A673 (cell line): ENCODE results near the gene BIRC6. TPM values are rescaled to one million over a fixed set of nuclear protein-coding genes. Genes with fewer than 3 reads are reported as not detected.

Source experiments
- BruUV-seq: library from RNA; stranded (reverse); fragments of 400-500 nt; replicated peaks from 2 replicates; lab custom pipeline; 2021; lab: Mats Ljungman, UMichigan
- CTCF ChIA-PET: fragments of 300-600 bp; sonication (Branson Sonifier 250); formaldehyde crosslinking; loops from one replicate; lab custom pipeline; 2022; ENCODE audit warnings: antibody characterized with exemption; lab: Charles Lee
- POLR2A ChIA-PET: fragments of 300-600 bp; sonication (Branson Sonifier 250); formaldehyde crosslinking; loops from one replicate; lab custom pipeline; 2022; ENCODE audit warnings: antibody characterized with exemption; ENCODE audit not compliant: low non-redundant PET; lab: Charles Lee
- DNase-seq: peaks from one replicate; pipeline ENCODE4 v3.0.0-alpha.2; 2015; ENCODE audit warnings: low spot score
- H3K27ac ChIP-seq: fragments of 200-600 bp; sonication (generic); 2 replicates; pipeline ENCODE4 v1.5.1; 2016; ENCODE audit warnings: mixed run types, low read depth, mild to moderate bottlenecking, mixed read lengths, antibody characterized with exemption, low read length; ENCODE audit not compliant: poor library complexity, severe bottlenecking
- H3K27me3 ChIP-seq: fragments of 200-600 bp; sonication (generic); replicated peaks from 2 replicates; pipeline ENCODE4 v1.6.1; 2017; ENCODE audit warnings: mixed run types, low read depth, mild to moderate bottlenecking, mixed read lengths, antibody characterized with exemption, low read length; ENCODE audit not compliant: insufficient read depth, poor library complexity
- H3K36me3 ChIP-seq: fragments of 200-600 bp; sonication (generic); 2 replicates; pipeline ENCODE4 v1.6.1; 2016; ENCODE audit warnings: mixed run types, mild to moderate bottlenecking, mixed read lengths, antibody characterized with exemption, low read length; ENCODE audit not compliant: insufficient read depth, poor library complexity, severe bottlenecking
- H3K4me1 ChIP-seq: fragments of 200-600 bp; sonication (generic); 2 replicates; pipeline ENCODE4 v1.6.1; 2017; ENCODE audit warnings: mixed run types, mild to moderate bottlenecking, mixed read lengths, antibody characterized with exemption, low read length; ENCODE audit not compliant: insufficient read depth, poor library complexity, severe bottlenecking
- H3K4me3 ChIP-seq: fragments of 200-600 bp; sonication (generic); 2 replicates; pipeline ENCODE4 v1.5.1; 2016; ENCODE audit warnings: low read depth, mixed run types, mild to moderate bottlenecking, mixed read lengths, low read length; ENCODE audit not compliant: poor library complexity, severe bottlenecking
- H3K9me3 ChIP-seq: fragments of 200-600 bp; sonication (generic); 2 replicates; pipeline ENCODE4 v1.6.1; 2016; ENCODE audit warnings: mixed run types, low read depth, mild to moderate bottlenecking, mixed read lengths, antibody characterized with exemption, low read length; ENCODE audit not compliant: poor library complexity, severe bottlenecking
- EZH2 ChIP-seq: fragments of 200-600 bp; sonication (generic); IDR thresholded peaks from 2 replicates; pipeline ENCODE4 v1.6.1; 2017; ENCODE audit warnings: borderline replicate concordance, low read depth, mild to moderate bottlenecking, mixed read lengths, antibody characterized with exemption, low read length; ENCODE audit not compliant: poor library complexity, severe bottlenecking
- intact Hi-C: fragments of 100-400 bp; cut with micrococcal nuclease; formaldehyde crosslinking; loops from one replicate; pipeline ENCODE4 v1.10.0; 2022; ENCODE audit not compliant: unreplicated experiment
- total RNA-seq: library from RNA; stranded (reverse); gene quantifications from 2 replicates; pipeline ENCODE4 v1.2.3, GENCODE V29; 2021
- TF ChIP-seq, protein P1 (sequence below): fragments of 300-800, 200-600 bp; sonication (generic); conservative IDR thresholded peaks from 2 replicates; pipeline ENCODE4 v1.5.1; 2017; ENCODE audit warnings: low read depth, mild to moderate bottlenecking, antibody characterized with exemption, low read length, moderate library complexity, mixed read lengths

The BIRC6 gene
- total RNA-seq, 1 experiment from 2014 or later, result 75.9 TPM

DNA sequence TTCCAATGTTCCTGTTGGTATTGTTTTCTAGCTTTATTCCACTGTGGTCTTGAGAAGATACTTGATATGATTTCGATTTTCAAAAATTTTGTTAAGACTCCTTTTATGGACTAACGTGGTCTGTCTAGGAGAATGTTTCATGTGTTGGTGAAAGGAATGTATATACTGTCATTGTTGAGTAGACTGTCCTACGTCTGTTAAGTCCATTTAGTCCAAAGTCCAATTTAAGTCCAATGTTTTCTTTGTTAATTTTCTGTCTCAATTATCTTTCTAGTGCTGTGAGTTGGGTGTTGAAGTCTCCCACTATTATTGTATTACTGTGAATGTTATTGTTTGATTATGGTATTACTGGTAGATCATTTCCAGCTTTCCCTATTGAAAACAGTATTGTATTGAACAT is 215.2 kb downstream of the BIRC6 start:
- ChIA-PET CTCF (no interaction called here), POLR2A (no interaction called here)
- intact Hi-C loops, result no loop called here
- Histone ChIP-seq H3K27ac (no peak overlapping the region), H3K4me1 (peaks cover 7% of the 10 kb centered on the region), H3K27me3 (no peaks in the 10 kb centered on the region), H3K36me3 (no peaks in the 10 kb centered on the region), H3K4me3 (no peak overlapping the region), H3K9me3 (no peaks in the 10 kb centered on the region)
- TF ChIP-seq, protein P1, sequence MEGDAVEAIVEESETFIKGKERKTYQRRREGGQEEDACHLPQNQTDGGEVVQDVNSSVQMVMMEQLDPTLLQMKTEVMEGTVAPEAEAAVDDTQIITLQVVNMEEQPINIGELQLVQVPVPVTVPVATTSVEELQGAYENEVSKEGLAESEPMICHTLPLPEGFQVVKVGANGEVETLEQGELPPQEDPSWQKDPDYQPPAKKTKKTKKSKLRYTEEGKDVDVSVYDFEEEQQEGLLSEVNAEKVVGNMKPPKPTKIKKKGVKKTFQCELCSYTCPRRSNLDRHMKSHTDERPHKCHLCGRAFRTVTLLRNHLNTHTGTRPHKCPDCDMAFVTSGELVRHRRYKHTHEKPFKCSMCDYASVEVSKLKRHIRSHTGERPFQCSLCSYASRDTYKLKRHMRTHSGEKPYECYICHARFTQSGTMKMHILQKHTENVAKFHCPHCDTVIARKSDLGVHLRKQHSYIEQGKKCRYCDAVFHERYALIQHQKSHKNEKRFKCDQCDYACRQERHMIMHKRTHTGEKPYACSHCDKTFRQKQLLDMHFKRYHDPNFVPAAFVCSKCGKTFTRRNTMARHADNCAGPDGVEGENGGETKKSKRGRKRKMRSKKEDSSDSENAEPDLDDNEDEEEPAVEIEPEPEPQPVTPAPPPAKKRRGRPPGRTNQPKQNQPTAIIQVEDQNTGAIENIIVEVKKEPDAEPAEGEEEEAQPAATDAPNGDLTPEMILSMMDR, result no peak
- TF ChIP-seq EZH2, result no peak
- DNase-seq, result no peak
- BruUV-seq, result no TSS peak

DNA sequence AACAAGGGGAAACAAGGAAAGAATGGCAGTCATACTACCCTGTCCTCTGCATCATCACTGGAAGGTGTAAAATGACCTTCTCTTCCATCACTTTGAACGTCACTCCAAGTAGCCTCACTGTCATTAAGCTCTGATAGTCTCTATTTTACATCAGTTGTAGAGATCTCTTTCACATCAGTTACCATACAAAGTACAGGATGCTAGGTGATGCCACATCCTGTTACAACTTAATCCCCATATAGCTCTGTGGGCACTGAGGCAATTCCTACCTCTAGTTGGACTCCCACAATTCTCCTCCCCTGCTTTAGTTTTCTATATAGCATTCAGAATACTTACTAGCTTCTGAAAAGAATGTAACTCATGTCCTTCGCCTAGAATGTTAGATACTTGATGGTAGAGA is 215.9 kb downstream of the BIRC6 start:
- ChIA-PET CTCF (no interaction called here), POLR2A (no interaction called here)
- Histone ChIP-seq H3K27me3 (no peaks in the 10 kb centered on the region), H3K27ac (no peak overlapping the region), H3K36me3 (no peaks in the 10 kb centered on the region), H3K9me3 (no peaks in the 10 kb centered on the region), H3K4me1 (peaks cover 14% of the 10 kb centered on the region), H3K4me3 (no peak overlapping the region)
- TF ChIP-seq, protein P1, result no peak
- BruUV-seq, result no TSS peak
- no peak for DNase-seq
- intact Hi-C loops, result no loop called here

DNA sequence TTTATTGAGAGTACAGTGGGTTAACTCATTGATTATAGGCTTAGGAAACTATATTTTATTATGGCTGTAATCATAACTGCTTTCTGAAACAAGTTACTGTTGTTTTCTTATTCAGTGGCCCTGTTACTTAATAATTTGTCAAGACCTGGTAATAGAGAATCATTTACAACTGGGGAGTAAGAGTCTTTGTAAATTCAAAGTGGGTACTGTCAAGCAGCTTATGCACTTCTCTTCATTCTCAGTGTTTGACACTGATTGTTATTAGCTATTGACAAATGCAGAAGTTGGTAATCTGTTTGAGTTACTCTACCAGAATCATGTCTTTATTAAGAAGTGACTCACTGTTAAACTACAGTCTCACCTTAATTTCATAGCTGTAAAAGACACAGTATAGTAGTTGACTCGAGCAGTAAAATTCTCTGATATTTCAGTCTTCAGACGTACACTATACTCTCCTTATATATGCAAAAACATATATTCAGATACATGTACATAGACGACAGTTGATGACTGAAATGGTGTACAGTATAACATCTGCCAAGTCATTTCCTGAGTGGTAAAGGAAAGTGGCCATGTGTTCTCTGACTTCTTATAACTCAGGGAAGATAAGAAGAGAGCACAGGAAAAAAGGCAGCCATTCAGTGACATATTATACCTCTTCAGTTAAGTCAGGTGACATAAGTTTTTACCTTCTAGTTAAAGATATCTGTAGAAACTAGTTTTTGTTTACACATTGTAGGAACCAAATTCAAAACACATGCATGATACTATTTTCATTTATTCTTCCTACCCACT is 235.0 kb downstream of the BIRC6 start:
- H3K36me3 ChIP-seq, result no peaks in the 10 kb centered on the region
- CTCF ChIA-PET, result no interaction called here
- no TSS peak for BruUV-seq
- H3K27ac ChIP-seq, result no peak overlapping the region
- no peak overlapping the region for H3K4me3 ChIP-seq
- intact Hi-C loops, result no loop called here
- no peaks in the 10 kb centered on the region for H3K4me1 ChIP-seq
- TF ChIP-seq, protein P1, result no peak
- no peak for TF ChIP-seq EZH2
- H3K27me3 ChIP-seq, result no peaks in the 10 kb centered on the region
- no peak for DNase-seq
- POLR2A ChIA-PET, result no interaction called here
- H3K9me3 ChIP-seq, result no peaks in the 10 kb centered on the region
